Activated B cell treated with CpG ODN at 0.5 μM for 24 hours (primary cell): ENCODE results near the gene TMCC2. TPM values are rescaled to one million over a fixed set of nuclear protein-coding genes. Genes with fewer than 3 reads are reported as not detected.

ENCODE experiments used
- ATAC-seq: fragments of 200-7000 bp; cut with Tn5 transposase; one replicate; pipeline ENCODE4 v1.10.0; 2021; ENCODE audit warnings: low read depth, mild to moderate bottlenecking, moderate library complexity
- CTCF ChIA-PET: fragments of 350-600 bp; sonication (Branson Sonifier 250); formaldehyde crosslinking; loops from one replicate; lab custom pipeline; 2021; ENCODE audit warnings: antibody characterized with exemption; lab: Charles Lee
- POLR2A ChIA-PET: fragments of 350-600 bp; sonication (Branson Sonifier 250); formaldehyde crosslinking; loops from one replicate; lab custom pipeline; 2021; ENCODE audit warnings: antibody characterized with exemption; lab: Charles Lee
- DNase-seq: peaks from one replicate; pipeline ENCODE4 v3.0.0; 2022
- H3K27ac Mint-ChIP-seq: one replicate; pipeline ENCODE4 v1.8.0; 2020; ENCODE audit warnings: mixed read lengths
- H3K27me3 Mint-ChIP-seq: one replicate; pipeline ENCODE4 v1.8.0; 2021; ENCODE audit warnings: mixed read lengths
- H3K36me3 Mint-ChIP-seq: one replicate; pipeline ENCODE4 v1.8.0; 2021; ENCODE audit warnings: low read depth, mixed read lengths
- H3K4me1 Mint-ChIP-seq: one replicate; pipeline ENCODE4 v1.8.0; 2021; ENCODE audit warnings: mixed read lengths
- H3K4me3 Mint-ChIP-seq: one replicate; pipeline ENCODE4 v1.8.0; 2020; ENCODE audit warnings: mild to moderate bottlenecking, mixed read lengths
- H3K9me3 Mint-ChIP-seq: one replicate; pipeline ENCODE4 v1.8.0; 2020; ENCODE audit warnings: mixed read lengths
- CTCF ChIP-seq: fragments of 200-600 bp; IDR thresholded peaks from one replicate; pipeline ENCODE4 v1.8.0; 2022; ENCODE audit warnings: antibody characterized with exemption, mild to moderate bottlenecking
- intact Hi-C: fragments of 100-400 bp; cut with micrococcal nuclease; formaldehyde crosslinking; loops from one replicate; pipeline ENCODE4 v1.15.1; 2024
- total RNA-seq: library from RNA; stranded (reverse); gene quantifications from 2 replicates; pipeline ENCODE4 v1.2.3, GENCODE V29; 2022

The TMCC2 gene
- total RNA-seq, 1 donor from 2014 or later, result 1.2 TPM

- CTCF ChIA-PET, result interaction anchor here (0.7 to 0.8 kb wide), 3 partner anchors 8 to 261 kb away, joined by 3 to 4 read pairs (median 3); no protein-coding TSS in a partner anchor
- ATAC-seq, result no peak
Observed at GRCh38 chr1:205237526-205238484, 10.1 kb downstream of the TMCC2 start.

DNA sequence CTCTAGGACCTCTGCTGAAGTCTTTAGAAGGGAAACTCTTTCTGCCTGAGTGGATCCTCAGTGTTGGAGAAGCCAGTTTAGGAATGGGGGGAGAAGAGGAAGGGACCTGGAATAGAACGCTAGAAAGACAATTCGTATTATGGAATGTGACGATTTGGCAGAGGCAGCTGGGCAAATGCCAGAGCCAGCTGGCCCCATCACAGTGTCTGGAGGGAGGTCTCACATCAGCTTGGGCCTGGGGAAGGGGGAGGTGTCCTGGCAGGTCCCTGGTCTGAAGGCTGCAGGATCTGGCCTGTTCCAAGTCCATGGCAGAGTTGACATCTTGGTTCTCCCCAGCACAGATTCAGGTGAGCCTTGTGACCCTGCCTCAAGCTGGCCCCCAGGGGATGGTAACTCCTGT is 11.3 kb downstream of the TMCC2 start:
- TF ChIP-seq CTCF, result no peak
- intact Hi-C loops, result no loop called here
- ChIA-PET POLR2A (no interaction called here), CTCF (no interaction called here)
- H3K27ac Mint-ChIP-seq, result no peak overlapping the region
- H3K27me3 Mint-ChIP-seq, result peaks cover 4% of the 10 kb centered on the region
- peaks cover 14% of the 10 kb centered on the region for H3K4me1 Mint-ChIP-seq
- no peak overlapping the region for H3K4me3 Mint-ChIP-seq
- no peaks in the 10 kb centered on the region for H3K36me3 Mint-ChIP-seq
- peak; percentile 4 for DNase-seq
- H3K9me3 Mint-ChIP-seq, result no peaks in the 10 kb centered on the region
- ATAC-seq, result no peak

More at GRCh38 chr1:205237526-205238484, 10.1 kb downstream of the TMCC2 start:
- Mint-ChIP-seq H3K4me3 (no peak overlapping the region), H3K27me3 (peaks cover 4% of the 10 kb centered on the region), H3K4me1 (peaks cover 20% of the 10 kb centered on the region), H3K36me3 (no peaks in the 10 kb centered on the region), H3K9me3 (no peaks in the 10 kb centered on the region), H3K27ac (no peak overlapping the region)
- no peak for TF ChIP-seq CTCF
- POLR2A ChIA-PET, result interaction anchor here (1.1 kb wide), 1 partner anchor 10 kb away, joined by 4 read pairs; the partner anchor contains the start of gene TMCC2
- peak; percentile 10 for DNase-seq
- intact Hi-C loops, result no loop called here

DNA sequence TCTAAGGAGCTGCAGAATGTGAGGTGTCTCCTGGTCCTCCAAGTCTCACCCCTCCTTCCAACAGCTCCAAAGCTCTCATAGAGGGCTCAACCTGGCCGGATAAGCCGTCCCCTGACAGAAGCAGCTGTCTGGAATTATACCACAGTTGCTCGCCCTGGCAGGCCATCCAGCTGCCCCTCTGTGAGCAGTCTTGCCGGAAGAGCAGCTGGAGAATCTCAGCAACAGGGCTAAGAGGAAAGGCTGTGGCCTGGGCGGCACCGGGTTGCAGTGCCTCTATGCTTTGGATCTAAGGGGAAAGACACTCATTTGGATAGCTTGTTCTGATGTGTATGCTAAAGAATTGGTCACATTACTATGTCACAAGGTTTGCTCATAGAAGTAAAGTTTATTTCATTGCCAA is 12.4 kb downstream of the TMCC2 start:
- H3K27ac Mint-ChIP-seq, result no peak overlapping the region
- H3K4me1 Mint-ChIP-seq, result peaks cover 14% of the 10 kb centered on the region
- peaks cover 4% of the 10 kb centered on the region for H3K27me3 Mint-ChIP-seq
- DNase-seq (no peak), ATAC-seq (no peak)
- H3K9me3 Mint-ChIP-seq, result no peaks in the 10 kb centered on the region
- H3K4me3 Mint-ChIP-seq, result no peak overlapping the region
- intact Hi-C loops, result no loop called here
- CTCF ChIA-PET, result no interaction called here
- H3K36me3 Mint-ChIP-seq, result no peaks in the 10 kb centered on the region
- TF ChIP-seq CTCF, result no peak
- POLR2A ChIA-PET, result no interaction called here

DNA sequence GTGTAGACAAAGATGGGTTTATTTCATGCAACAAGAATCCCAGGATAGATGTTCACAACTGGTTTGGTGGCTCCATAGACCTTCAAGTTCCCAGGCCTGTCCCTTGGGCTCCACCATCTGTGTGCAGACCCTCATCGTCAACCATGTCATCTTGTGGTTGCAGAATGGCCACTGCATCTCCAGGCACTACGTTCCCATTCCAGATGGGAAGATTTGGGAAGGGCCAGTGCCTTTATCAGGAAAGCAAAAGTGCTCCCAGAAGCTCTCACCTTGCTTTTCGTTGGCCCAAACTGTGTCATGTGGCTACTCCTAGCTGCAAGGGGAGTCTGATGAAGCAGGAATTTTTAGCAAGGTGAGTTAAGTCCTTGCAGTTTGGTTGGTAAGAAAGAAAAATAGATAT is 12.8 kb downstream of the TMCC2 start:
- no peaks in the 10 kb centered on the region for H3K36me3 Mint-ChIP-seq
- CTCF ChIA-PET, result no interaction called here
- DNase-seq, result no peak

More for the DNA sequence above, 12.8 kb downstream of the TMCC2 start:
- Mint-ChIP-seq H3K27me3 (peaks cover 4% of the 10 kb centered on the region), H3K27ac (no peak overlapping the region), H3K4me3 (no peak overlapping the region), H3K4me1 (peaks cover 14% of the 10 kb centered on the region), H3K9me3 (no peaks in the 10 kb centered on the region)
- POLR2A ChIA-PET, result no interaction called here
- TF ChIP-seq CTCF, result no peak
- intact Hi-C loops, result no loop called here
- no peak for ATAC-seq
